HFFc6 (cell line): Measurements from ENCODE around the gene STAMBP. TPM values are rescaled to one million over a fixed set of nuclear protein-coding genes. Genes with fewer than 3 reads are reported as not detected.

Source experiments
- DNase-seq: peaks from one replicate; pipeline ENCODE4 v3.0.0-alpha.2; 2018
- H3K27ac Mint-ChIP-seq: 2 replicates; pipeline ENCODE4 v1.8.0; 2020; ENCODE audit warnings: mild to moderate bottlenecking, mixed read lengths
- H3K27me3 Mint-ChIP-seq: 2 replicates; pipeline ENCODE4 v1.8.0; 2021; ENCODE audit warnings: mild to moderate bottlenecking, moderate library complexity, mixed read lengths; ENCODE audit not compliant: insufficient read depth
- H3K36me3 Mint-ChIP-seq: 2 replicates; pipeline ENCODE4 v1.8.0; 2021; ENCODE audit warnings: low read depth, mixed read lengths
- H3K4me1 Mint-ChIP-seq: 2 replicates; pipeline ENCODE4 v1.8.0; 2020; ENCODE audit warnings: low read depth, mixed read lengths
- H3K4me3 Mint-ChIP-seq: 2 replicates; pipeline ENCODE4 v1.8.0; 2020; ENCODE audit warnings: mild to moderate bottlenecking, moderate library complexity, mixed read lengths
- H3K9me3 Mint-ChIP-seq: 2 replicates; pipeline ENCODE4 v1.8.0; 2020; ENCODE audit warnings: mild to moderate bottlenecking, mixed read lengths
- CTCF ChIP-seq: fragments of 200-600 bp; sonication (generic); IDR thresholded peaks from 2 replicates; pipeline ENCODE4 v1.5.0; 2021; ENCODE audit warnings: antibody characterized with exemption, mild to moderate bottlenecking
- total RNA-seq, 6 experiments: library from RNA; stranded (reverse); fragmentation: NEBNext Ultra II Directional; extraction: Animal tissue kit (Norgen Biotek cat#: 25700); gene quantifications; 2 replicates in 1 of 6; 3 replicates in 5 of 6; pipeline ENCODE4 v1.2.3, GENCODE V29; 2021

Gene STAMBP
- total RNA-seq, 6 experiments from 2014 or later, result 31.6 to 37.2 (median 34.5) TPM

- DNase-seq, result no peak
- TF ChIP-seq CTCF, result no peak
- H3K9me3 Mint-ChIP-seq, result no peaks in the 10 kb centered on the region
- no peaks in the 10 kb centered on the region for H3K36me3 Mint-ChIP-seq
- H3K4me1 Mint-ChIP-seq, result no peaks in the 10 kb centered on the region
- no peak overlapping the region for H3K4me3 Mint-ChIP-seq
- H3K27ac Mint-ChIP-seq, result no peak overlapping the region
- H3K27me3 Mint-ChIP-seq, result peaks cover 38% of the 10 kb centered on the region
Measured at GRCh38 chr2:73919596-73920228, 91.0 kb downstream of the STAMBP start.

GRCh38 chr2:73920577-73921545, 92.1 kb downstream of the STAMBP start:
- Mint-ChIP-seq H3K36me3 (no peaks in the 10 kb centered on the region), H3K4me3 (no peak overlapping the region), H3K9me3 (no peaks in the 10 kb centered on the region), H3K27me3 (peaks cover 37% of the 10 kb centered on the region), H3K4me1 (peaks cover under 1% of the 10 kb centered on the region; the same call in 1 of the 2 replicates), H3K27ac (no peak overlapping the region)
- no peak for DNase-seq
- TF ChIP-seq CTCF, result peak; percentile 41

- Mint-ChIP-seq H3K27ac (no peak overlapping the region), H3K4me1 (peaks cover 8% of the 10 kb centered on the region; the same call in 1 of the 2 replicates), H3K27me3 (peaks cover 35% of the 10 kb centered on the region), H3K4me3 (no peak overlapping the region), H3K9me3 (no peaks in the 10 kb centered on the region), H3K36me3 (no peaks in the 10 kb centered on the region)
- TF ChIP-seq CTCF, result no peak
- no peak for DNase-seq
Measured at GRCh38 chr2:73921581-73921980, 92.8 kb downstream of the STAMBP start.

- Mint-ChIP-seq H3K4me3 (no peak overlapping the region), H3K27me3 (peaks cover 31% of the 10 kb centered on the region), H3K27ac (no peak overlapping the region), H3K36me3 (peaks cover under 1% of the 10 kb centered on the region), H3K4me1 (peaks cover 10% of the 10 kb centered on the region), H3K9me3 (no peaks in the 10 kb centered on the region)
- no peak for DNase-seq
- no peak for TF ChIP-seq CTCF
Measured at GRCh38 chr2:73922681-73923080, 93.9 kb downstream of the STAMBP start.

Other genes with a start within 250 kb of the STAMBP start
- gene NAT8, start 186.5 kb upstream of the STAMBP start, total RNA-seq, result not detected
- 10 to 100 TPM; 17.6 to 26.3 (median 22.8) TPM for gene TPRKB, start 91.6 kb upstream of the STAMBP start, total RNA-seq
- gene DUSP11, start 48.9 kb upstream of the STAMBP start, total RNA-seq, result 10 to 100 TPM; 21.6 to 24.2 (median 23.1) TPM
- not detected for gene C2orf78, start 44.8 kb upstream of the STAMBP start, total RNA-seq
- 1 to 10 TPM in 4 of 6 experiments, under 1 TPM in 2; 0.17 to 2.3 (median 2.1) TPM for gene ACTG2, start 64.0 kb downstream of the STAMBP start, total RNA-seq
- 10 to 100 TPM; 63.2 to 73.3 (median 69.3) TPM for gene DGUOK, start 97.9 kb downstream of the STAMBP start, total RNA-seq
- gene TET3, start 155.9 kb downstream of the STAMBP start, total RNA-seq, result 1 to 10 TPM; 3.2 to 3.7 (median 3.4) TPM